Esophagus muscularis mucosa (tissue), 4 donors: Measurements from ENCODE around the gene TSPAN11. TPM values are rescaled to one million over a fixed set of nuclear protein-coding genes. Genes with fewer than 3 reads are reported as not detected.

Experiments used
- DNase-seq: peaks from one replicate; pipeline ENCODE4 v3.0.0-alpha.2; 2017; ENCODE audit errors: extremely low spot score
- H3K27ac ChIP-seq, 4 donors: fragments of 200-600 bp; sonication (generic); replicated peaks in 1 of 4; 1 replicate in 3 of 4; 2 replicates in 1 of 4; pipeline ENCODE4 v1.5.1; 2016 to 2019; ENCODE audit warnings: mild to moderate bottlenecking in 1 of 4
- H3K27me3 ChIP-seq, 4 donors: fragments of 200-600 bp; sonication (generic); one replicate each; pipeline versions ENCODE4 v1.5.1 to v1.6.0; 2016 to 2019
- H3K36me3 ChIP-seq, 4 donors: fragments of 200-600 bp; sonication (generic); one replicate each; pipeline ENCODE4 v1.5.1; 2016 to 2019
- H3K4me1 ChIP-seq, 4 donors: fragments of 200-600 bp; sonication (generic); one replicate each; pipeline ENCODE4 v1.5.1; 2016 to 2019
- H3K4me3 ChIP-seq, 4 donors: fragments of 200-600 bp; sonication (generic); 1 replicate in 2 of 4; 2 replicates in 2 of 4; pipeline ENCODE4 v1.5.1; 2016 to 2019; ENCODE audit warnings: mild to moderate bottlenecking in 4 of 4, moderate library complexity in 1 of 4
- H3K9me3 ChIP-seq, 4 donors: fragments of 200-600 bp; sonication (generic); 1 replicate in 3 of 4; 2 replicates in 1 of 4; pipeline ENCODE4 v1.5.1; 2016 to 2019
- EP300 ChIP-seq: sonication (generic); formaldehyde crosslinking; IDR thresholded peaks from one replicate; pipeline ENCODE4 v1.6.1; 2017; ENCODE audit warnings: antibody characterized with exemption
- POLR2A ChIP-seq: fragments of 450-650 bp; IDR thresholded peaks from one replicate; pipeline ENCODE4 v1.6.1; 2017; ENCODE audit warnings: antibody characterized with exemption, moderate library complexity, mild to moderate bottlenecking, low read depth
- POLR2AphosphoS5 ChIP-seq, 2 donors: sonication (generic); formaldehyde crosslinking; IDR thresholded peaks; one replicate each; pipeline ENCODE4 v1.6.1; 2017; ENCODE audit warnings: antibody characterized with exemption in 2 of 2
- WGBS: methylation state at CpG from one replicate; pipeline ENCODE4 v1.1.5; 2018; 5-methylcytosine and 5-hydroxymethylcytosine counted together
- intact Hi-C: fragments of 100-400 bp; cut with DNase I; formaldehyde crosslinking; loops from one replicate; pipeline ENCODE4 v1.15.1; 2023
- total RNA-seq, 4 donors: library from RNA; depleted of rRNA; stranded (reverse); fragments of >200 nt; gene quantifications; one replicate each; pipeline versions ENCODE4 v1.1.0 to v1.2.1, GENCODE V29; 2016
- TF ChIP-seq, protein P1 (sequence below), 3 experiments: fragments of 200-600 bp in 2 of 3; fragments of 450-650 bp in 1 of 3; sonication (generic) in 2 of 3; IDR thresholded peaks; one replicate each; pipeline ENCODE4 v1.5.1; 2017 to 2019; ENCODE audit warnings: antibody characterized with exemption in 3 of 3, mild to moderate bottlenecking in 2 of 3, moderate library complexity in 1 of 3

TSPAN11 gene
- total RNA-seq, 4 donors from 2014 or later, result 5.8 to 20.9 (median 12.7) TPM

GRCh38 chr12:30925607-30926242 lies 823 bp upstream of the TSPAN11 start:
- no peaks in the 10 kb centered on the region for H3K36me3 ChIP-seq
- H3K27me3 ChIP-seq, result peaks cover 0 to 51% (median 4%) of the 10 kb centered on the region in 4 donors
- no peak for DNase-seq
- intact Hi-C loops, result no loop called here
- 66% methylated on average over 11 of the region's 11 CpGs for WGBS
- peak overlapping the region; percentile 37 to 71 (median 43) for H3K27ac ChIP-seq
- no peak for TF ChIP-seq POLR2AphosphoS5 (IDR thresholded peaks at IDR 0.05)
- TF ChIP-seq, protein P1, sequence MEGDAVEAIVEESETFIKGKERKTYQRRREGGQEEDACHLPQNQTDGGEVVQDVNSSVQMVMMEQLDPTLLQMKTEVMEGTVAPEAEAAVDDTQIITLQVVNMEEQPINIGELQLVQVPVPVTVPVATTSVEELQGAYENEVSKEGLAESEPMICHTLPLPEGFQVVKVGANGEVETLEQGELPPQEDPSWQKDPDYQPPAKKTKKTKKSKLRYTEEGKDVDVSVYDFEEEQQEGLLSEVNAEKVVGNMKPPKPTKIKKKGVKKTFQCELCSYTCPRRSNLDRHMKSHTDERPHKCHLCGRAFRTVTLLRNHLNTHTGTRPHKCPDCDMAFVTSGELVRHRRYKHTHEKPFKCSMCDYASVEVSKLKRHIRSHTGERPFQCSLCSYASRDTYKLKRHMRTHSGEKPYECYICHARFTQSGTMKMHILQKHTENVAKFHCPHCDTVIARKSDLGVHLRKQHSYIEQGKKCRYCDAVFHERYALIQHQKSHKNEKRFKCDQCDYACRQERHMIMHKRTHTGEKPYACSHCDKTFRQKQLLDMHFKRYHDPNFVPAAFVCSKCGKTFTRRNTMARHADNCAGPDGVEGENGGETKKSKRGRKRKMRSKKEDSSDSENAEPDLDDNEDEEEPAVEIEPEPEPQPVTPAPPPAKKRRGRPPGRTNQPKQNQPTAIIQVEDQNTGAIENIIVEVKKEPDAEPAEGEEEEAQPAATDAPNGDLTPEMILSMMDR (IDR thresholded peaks at IDR 0.05), result no peak
- no peak for TF ChIP-seq POLR2A
- no peak for TF ChIP-seq EP300
- peak overlapping the region; percentile 49 to 61 (median 52) for H3K4me3 ChIP-seq
- no peaks in the 10 kb centered on the region for H3K9me3 ChIP-seq
- H3K4me1 ChIP-seq, result peaks cover 4 to 23% (median 14%) of the 10 kb centered on the region in 4 donors

DNA sequence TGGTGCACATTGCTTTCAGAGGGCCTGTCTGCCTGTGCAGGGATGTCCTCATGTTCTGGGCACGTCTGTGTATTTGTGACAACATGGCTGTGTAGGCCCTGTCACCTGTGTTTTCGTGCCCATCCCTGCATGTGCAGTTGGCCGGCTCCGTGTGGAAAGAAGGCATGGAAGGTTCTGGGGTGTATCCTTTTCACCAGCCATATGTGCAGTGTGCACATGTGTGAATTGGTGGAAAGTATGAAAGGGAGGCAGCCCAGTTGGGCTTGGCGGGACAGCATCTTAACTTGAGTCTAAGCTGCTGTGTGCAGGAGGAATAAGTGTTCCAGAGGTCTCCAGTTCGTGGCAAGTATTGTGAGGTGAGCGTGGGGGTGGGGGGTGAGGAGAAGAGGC lies 669 bp downstream of the TSPAN11 start:
- TF ChIP-seq POLR2A (no peak), POLR2AphosphoS5 (IDR thresholded peaks at IDR 0.05) (no peak), EP300 (no peak)
- TF ChIP-seq, protein P1 (IDR thresholded peaks at IDR 0.05), result no peak
- H3K9me3 ChIP-seq, result no peaks in the 10 kb centered on the region
- peaks cover 4 to 23% (median 14%) of the 10 kb centered on the region in 4 donors for H3K4me1 ChIP-seq
- peak overlapping the region; percentile 49 to 61 (median 52) for H3K4me3 ChIP-seq
- peaks cover 0 to 51% (median 4%) of the 10 kb centered on the region in 4 donors for H3K27me3 ChIP-seq
- DNase-seq, result no peak
- 94% methylated on average over 7 of the region's 7 CpGs for WGBS
- no peaks in the 10 kb centered on the region for H3K36me3 ChIP-seq
- peak overlapping the region in 1 of 4 donors; percentile 71 for H3K27ac ChIP-seq
- intact Hi-C loops, result no loop called here

DNA sequence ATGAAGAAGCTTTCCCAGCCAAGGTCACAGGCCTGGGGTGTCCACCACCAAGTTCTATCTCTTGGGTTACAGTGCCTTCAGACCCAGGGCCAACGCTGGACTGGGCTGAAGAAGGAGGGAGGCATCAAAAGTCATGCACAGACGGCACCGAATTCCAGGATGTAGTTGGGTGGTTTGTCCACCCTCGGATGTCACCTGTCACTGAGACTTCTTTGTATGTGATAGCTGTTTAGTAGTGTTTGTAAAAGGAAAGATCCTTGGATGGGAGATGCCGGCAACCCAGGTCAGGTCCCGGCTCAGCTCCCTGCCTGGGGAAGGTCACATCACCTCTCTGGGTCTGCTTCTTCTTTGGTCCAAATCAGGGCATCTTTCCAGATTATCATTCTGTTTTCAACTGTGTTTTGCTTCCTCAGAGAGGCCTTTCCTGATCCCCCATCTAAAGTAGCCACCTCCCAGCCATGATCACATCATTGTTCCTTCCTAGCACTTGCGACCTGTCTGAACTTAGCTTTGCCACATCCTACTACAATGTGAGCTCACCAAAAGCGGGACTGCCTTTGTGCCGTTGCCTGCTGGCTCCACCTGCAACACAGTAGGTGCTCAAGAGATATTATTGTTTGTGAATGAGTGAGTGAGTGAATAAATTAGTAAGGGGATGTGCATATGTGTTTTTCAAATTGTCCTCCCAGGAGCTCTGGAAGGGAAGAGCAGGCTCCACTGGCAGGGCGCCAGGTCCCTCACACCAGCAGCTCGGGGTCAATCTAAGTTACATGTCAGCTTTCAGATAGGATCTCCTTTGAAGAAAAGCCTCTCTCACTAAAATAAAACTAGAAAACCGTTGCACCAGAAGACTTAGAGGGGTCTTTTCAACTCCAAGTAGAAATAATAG lies 2.1 kb downstream of the TSPAN11 start:
- no peak for DNase-seq
- Histone ChIP-seq H3K27me3 (peaks cover 0 to 51% (median 4%) of the 10 kb centered on the region in 4 donors), H3K4me1 (peaks cover 4 to 23% (median 14%) of the 10 kb centered on the region in 4 donors), H3K27ac (peak overlapping the region in 1 of 4 donors; percentile 7), H3K36me3 (no peaks in the 10 kb centered on the region), H3K9me3 (no peaks in the 10 kb centered on the region), H3K4me3 (peak overlapping the region in 1 of 4 donors; percentile 1)
- 73% methylated on average over 12 of the region's 12 CpGs for WGBS
- no peak for TF ChIP-seq EP300
- no peak for TF ChIP-seq POLR2A
- TF ChIP-seq, protein P1 (IDR thresholded peaks at IDR 0.05), result no peak
- no peak for TF ChIP-seq POLR2AphosphoS5 (IDR thresholded peaks at IDR 0.05)
- intact Hi-C loops, result no loop called here

DNA sequence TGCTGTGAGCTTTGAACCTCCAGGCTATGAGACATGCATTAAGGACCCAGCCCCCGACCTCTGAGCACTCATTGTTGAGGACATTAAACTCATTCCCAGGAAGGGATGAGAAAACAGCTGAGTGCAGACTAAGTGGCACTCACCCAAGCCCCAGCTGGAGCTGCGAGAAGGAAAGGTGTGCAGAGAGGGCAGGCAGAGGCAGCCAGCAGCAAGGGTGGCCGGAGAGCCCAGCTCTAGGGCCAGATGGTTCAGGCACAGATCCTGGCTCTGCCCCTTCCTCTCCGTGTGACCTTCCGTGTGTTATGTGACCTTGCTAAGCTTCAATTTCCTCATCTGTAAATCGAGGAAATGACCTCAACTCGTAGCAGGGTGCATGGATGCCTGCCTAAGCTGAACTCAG lies 3.7 kb downstream of the TSPAN11 start:
- Histone ChIP-seq H3K9me3 (no peaks in the 10 kb centered on the region), H3K36me3 (no peaks in the 10 kb centered on the region), H3K4me1 (peaks cover 4 to 23% (median 14%) of the 10 kb centered on the region in 4 donors), H3K27me3 (peaks cover 0 to 43% (median 4%) of the 10 kb centered on the region in 4 donors), H3K27ac (peak overlapping the region in 1 of 4 donors; percentile 22), H3K4me3 (no peak overlapping the region)
- WGBS, result 82% methylated on average over 7 of the region's 7 CpGs
- DNase-seq, result no peak
- TF ChIP-seq POLR2A (no peak), POLR2AphosphoS5 (IDR thresholded peaks at IDR 0.05) (no peak), EP300 (no peak)
- TF ChIP-seq, protein P1 (IDR thresholded peaks at IDR 0.05), result no peak
- intact Hi-C loops, result no loop called here
